ENCODE measurements around the gene NOP53. TPM values are rescaled to one million over a fixed set of nuclear protein-coding genes. Genes with fewer than 3 reads are reported as not detected.
"Not testable (repeated sequence)": the region's sequence is repeated elsewhere in the genome, so short reads cannot be mapped to it uniquely, and the experiment has no call there.

The NOP53 gene
- total RNA-seq, 2 experiments from 2014 or later: 225 to 227 TPM

DNA sequence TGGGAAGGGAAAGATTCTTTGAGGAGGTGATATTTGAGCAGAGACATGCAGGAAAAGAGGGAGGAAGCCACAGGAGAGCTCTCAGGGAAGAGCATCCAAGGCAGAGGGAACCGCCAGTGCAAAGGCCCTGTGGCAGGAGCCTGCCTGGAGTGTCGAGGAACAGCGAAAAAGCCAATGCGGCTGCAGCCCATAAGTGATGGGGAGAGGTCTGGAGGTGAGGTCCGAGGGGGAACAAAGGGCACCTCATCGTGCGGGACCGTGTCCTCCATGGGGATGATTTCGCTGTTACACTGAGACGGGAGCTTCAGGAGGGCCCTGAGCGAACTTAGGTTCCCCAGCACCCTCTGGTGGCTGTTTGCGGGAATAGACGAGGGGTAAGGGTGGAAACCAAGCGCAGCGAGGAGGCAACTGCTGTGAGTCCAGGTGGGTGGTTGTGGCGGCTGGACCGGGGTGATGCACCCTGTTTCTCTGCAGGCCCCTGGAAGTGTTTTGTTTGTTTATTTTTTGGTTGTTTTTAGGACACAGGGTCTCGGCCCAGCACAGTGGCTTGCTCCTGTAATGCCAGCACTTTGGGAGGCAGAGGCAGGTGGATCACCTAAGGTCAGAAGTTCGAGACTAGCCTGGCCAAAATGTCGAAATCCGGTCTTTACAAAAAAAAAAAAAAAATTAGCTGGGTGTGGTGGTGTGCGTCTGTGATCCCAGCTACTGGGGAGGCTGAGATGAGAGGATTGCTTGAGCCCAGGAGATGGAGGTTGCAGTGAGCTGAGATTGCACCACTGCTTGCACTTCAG lies 38.0 kb upstream of the NOP53 start:
- peak; percentile 85 for DNase-seq
- Mint-ChIP-seq H3K4me1 (no peaks in the 10 kb centered on the region), H3K4me3 (no peak overlapping the region), H3K36me3 (no peaks in the 10 kb centered on the region), H3K27ac (no peak overlapping the region), H3K9me3 (ENCODE audit: low read depth) (no peaks in the 10 kb centered on the region), H3K27me3 (peaks cover 8% of the 10 kb centered on the region)
- peak; percentile 95 for ATAC-seq
- CTCF ChIA-PET: interaction anchor here (0.6 to 19.1 kb wide), 37 partner anchors 9 to 412 kb away, joined by 3 to 408 read pairs (median 4); partner anchors contain the start of genes DHX34, KPTN and NAPA

DNA sequence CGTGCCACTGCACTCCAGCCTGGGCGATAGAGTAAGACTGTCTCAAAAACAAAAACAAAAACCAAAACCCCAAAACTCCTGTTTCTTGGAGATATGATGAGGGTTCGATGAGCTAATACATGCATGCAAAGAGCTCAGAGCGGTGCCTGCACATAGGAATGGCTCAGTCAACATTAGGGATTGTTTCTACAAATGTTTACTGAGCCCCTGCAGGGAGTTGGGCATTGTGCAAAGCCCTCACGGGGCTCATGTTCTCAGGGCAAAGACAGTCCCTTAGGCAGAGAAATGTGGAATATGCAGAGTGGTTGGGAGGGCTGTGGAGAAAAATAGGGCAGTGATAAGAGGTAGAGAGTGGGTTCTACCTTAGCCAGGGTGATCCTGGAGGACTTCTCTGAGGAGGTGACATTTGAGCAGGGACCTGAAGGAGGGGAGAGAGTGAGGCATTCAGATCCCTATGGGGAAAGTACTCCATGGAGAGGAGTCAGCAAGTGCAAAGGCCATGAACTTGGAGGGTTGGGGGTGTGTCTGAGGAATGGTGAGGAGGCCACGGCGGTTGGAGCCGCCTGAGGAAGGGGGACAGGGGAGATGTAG lies 33.6 kb upstream of the NOP53 start:
- CTCF ChIA-PET: interaction anchor here (1.0 to 19.1 kb wide), 11 partner anchors 12 to 277 kb away, joined by 3 to 408 read pairs (median 5); partner anchors contain the start of genes KPTN and NOP53
- ATAC-seq: no peak
- H3K27me3 Mint-ChIP-seq: peaks cover 30% of the 10 kb centered on the region

DNA sequence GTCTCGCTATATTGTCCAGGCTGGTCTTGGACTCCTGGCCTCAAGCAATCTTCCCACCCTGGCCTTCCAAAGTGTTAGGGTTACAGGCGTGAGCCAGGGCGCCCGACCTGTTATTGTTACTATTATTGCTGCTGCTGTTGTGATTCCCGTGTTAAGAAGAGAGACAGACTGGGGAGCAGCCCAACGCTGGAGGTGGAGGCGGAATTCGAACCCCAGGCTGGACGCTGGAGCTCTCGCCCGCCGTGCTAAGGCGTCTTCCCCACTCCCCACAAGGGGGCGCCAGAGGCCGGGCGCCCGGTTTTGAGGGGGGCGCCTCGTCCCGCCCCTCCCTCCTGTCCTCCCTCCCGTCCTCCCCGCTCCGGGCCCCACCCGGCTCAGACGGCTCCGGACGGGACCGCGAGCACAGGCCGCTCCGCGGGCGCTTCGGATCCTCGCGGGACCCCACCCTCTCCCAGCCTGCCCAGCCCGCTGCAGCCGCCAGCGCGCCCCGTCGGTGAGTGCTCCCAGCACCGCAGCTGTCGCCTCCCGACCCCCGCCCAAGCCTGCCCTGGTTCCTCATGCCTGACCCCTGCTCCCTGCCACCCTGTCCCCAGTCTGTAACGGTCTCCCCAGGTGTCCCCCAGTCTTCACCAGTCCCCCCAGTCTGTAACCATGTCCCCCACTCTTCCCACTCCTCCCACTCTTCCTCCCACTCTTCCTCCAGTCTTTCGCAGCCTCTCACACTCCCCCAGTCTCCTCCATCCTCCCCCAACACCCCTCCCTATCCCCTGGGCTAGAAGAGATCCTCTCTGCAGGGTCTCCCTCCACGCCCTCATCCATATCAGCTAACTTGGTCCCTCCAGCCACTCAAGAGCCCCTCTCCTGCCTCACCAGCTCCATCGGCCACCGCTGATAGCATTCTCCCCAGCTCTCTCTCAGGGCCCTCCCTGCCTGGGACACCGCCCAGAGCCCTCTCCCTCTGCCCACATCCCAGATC lies 32.0 kb upstream of the NOP53 start, which contains the start of gene EHD2:
Gene EHD2 (plus strand): TSS at position 377 of the 976 bp plus-strand sequence. CDS start 3,191 bp downstream, outside the sequence.
- ATAC-seq (peak; percentile 70), DNase-seq (peak; percentile 45)
- Mint-ChIP-seq H3K4me3 (no peak within 1 kb of the TSS), H3K36me3 (no peaks in the 10 kb centered on the region), H3K27me3 (peaks cover 27% of the 10 kb centered on the region), H3K4me1 (peaks cover 2% of the 10 kb centered on the region), H3K27ac (no peak within 1 kb of the TSS), H3K9me3 (ENCODE audit: low read depth) (no peaks in the 10 kb centered on the region)
- CTCF ChIA-PET: interaction anchor here (0.6 to 19.1 kb wide), 27 partner anchors 8 to 428 kb away, joined by 3 to 408 read pairs (median 5); partner anchors contain the start of genes KPTN and NOP53

More for the DNA sequence above, 33.6 kb upstream of the NOP53 start:
- DNase-seq: no peak
- no peaks in the 10 kb centered on the region for H3K36me3 Mint-ChIP-seq
- no peaks in the 10 kb centered on the region for H3K9me3 Mint-ChIP-seq (ENCODE audit: low read depth)
- peaks cover 2% of the 10 kb centered on the region for H3K4me1 Mint-ChIP-seq
- H3K4me3 Mint-ChIP-seq: no peak overlapping the region
- H3K27ac Mint-ChIP-seq: no peak overlapping the region

DNA sequence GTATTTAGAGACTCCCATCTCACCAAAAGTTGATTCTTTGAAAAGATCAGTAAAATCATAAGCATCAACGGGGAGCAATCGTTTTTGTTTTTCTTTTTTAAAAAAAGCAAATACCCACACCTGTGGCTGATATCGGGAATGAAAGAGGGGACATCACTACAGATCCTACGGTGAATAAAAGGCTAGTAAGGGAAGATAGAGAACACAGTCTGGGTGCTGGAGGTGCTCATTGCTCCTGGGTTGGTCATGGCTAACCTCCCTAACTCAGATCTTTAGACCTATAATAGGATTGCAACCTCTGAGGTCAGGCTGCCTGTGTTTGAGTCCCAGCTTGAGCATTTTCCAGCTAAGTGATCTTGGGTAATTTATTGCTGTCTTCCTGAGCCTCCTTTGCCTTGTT lies 31.0 kb upstream of the NOP53 start:
- H3K36me3 Mint-ChIP-seq: no peaks in the 10 kb centered on the region
- no peak overlapping the region for H3K4me3 Mint-ChIP-seq

DNA sequence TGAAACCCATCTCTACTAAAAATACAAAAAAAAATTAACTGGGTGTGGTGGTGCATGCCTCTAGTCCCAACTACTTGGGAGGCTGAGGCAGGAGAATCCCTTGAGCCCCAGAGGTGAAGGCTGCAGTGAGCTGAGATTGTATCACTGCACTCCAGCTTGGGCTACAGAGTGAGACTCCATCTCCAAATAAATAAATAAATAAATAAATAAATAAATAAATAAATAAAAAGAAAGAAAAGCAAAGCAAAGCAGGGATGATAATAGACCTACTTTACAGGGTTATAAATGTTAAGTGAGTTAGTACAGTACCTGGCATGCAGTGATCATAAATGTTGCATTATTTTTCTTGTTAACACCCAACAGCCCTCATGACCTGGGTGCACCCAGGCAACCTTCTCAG lies 30.5 kb upstream of the NOP53 start:
- H3K9me3 Mint-ChIP-seq (ENCODE audit: low read depth); H3K4me1 Mint-ChIP-seq; H3K27ac Mint-ChIP-seq; DNase-seq; ATAC-seq; H3K36me3 Mint-ChIP-seq; H3K4me3 Mint-ChIP-seq: not testable (repeated sequence)
- CTCF ChIA-PET: interaction anchor here (0.8 to 5.6 kb wide), 4 partner anchors 9 to 278 kb away, joined by 3 to 51 read pairs (median 14); partner anchors contain the start of gene NOP53
- H3K27me3 Mint-ChIP-seq: peaks cover 27% of the 10 kb centered on the region

More for the DNA sequence above, 31.0 kb upstream of the NOP53 start:
- ATAC-seq: no peak
- no peak for DNase-seq
- no peaks in the 10 kb centered on the region for H3K9me3 Mint-ChIP-seq (ENCODE audit: low read depth)
- peaks cover 27% of the 10 kb centered on the region for H3K27me3 Mint-ChIP-seq
- CTCF ChIA-PET: interaction anchor here (0.8 to 5.6 kb wide), 5 partner anchors 9 to 73 kb away, joined by 3 to 51 read pairs (median 13); partner anchors contain the start of gene NOP53
- H3K4me1 Mint-ChIP-seq: peaks cover 2% of the 10 kb centered on the region
- H3K27ac Mint-ChIP-seq: no peak overlapping the region

DNA sequence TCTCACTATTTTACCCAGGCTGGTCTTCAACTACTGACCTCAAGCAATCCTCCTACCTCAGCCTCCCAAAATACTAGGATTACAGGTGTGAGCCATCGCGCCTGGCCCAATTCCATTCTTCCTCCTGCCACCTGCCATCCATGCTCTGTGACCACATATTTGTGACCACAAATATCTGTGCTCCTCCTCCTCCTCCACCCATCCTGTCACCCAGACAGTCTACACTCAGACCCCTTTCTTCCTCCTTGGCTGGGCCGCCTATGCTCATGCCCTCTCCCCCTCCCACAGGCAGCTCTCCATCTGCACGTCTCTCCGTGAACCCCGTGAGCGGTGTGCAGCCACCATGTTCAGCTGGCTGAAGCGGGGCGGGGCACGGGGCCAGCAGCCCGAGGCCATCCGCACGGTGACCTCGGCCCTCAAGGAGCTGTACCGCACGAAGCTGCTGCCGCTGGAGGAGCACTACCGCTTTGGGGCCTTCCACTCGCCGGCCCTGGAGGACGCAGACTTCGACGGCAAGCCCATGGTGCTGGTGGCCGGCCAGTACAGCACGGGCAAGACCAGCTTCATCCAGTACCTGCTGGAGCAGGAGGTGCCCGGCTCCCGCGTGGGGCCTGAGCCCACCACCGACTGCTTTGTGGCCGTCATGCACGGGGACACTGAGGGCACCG lies 28.9 kb upstream of the NOP53 start:
- ATAC-seq (no peak), DNase-seq (no peak)
- no peak overlapping the region for H3K4me3 Mint-ChIP-seq
- peaks cover 27% of the 10 kb centered on the region for H3K27me3 Mint-ChIP-seq
- CTCF ChIA-PET: interaction anchor here (0.7 to 5.6 kb wide), 5 partner anchors 9 to 279 kb away, joined by 3 to 51 read pairs (median 3); partner anchors contain the start of gene NOP53
- H3K36me3 Mint-ChIP-seq: no peaks in the 10 kb centered on the region
- no peak overlapping the region for H3K27ac Mint-ChIP-seq
- peaks cover 2% of the 10 kb centered on the region for H3K4me1 Mint-ChIP-seq
- no peaks in the 10 kb centered on the region for H3K9me3 Mint-ChIP-seq (ENCODE audit: low read depth)

DNA sequence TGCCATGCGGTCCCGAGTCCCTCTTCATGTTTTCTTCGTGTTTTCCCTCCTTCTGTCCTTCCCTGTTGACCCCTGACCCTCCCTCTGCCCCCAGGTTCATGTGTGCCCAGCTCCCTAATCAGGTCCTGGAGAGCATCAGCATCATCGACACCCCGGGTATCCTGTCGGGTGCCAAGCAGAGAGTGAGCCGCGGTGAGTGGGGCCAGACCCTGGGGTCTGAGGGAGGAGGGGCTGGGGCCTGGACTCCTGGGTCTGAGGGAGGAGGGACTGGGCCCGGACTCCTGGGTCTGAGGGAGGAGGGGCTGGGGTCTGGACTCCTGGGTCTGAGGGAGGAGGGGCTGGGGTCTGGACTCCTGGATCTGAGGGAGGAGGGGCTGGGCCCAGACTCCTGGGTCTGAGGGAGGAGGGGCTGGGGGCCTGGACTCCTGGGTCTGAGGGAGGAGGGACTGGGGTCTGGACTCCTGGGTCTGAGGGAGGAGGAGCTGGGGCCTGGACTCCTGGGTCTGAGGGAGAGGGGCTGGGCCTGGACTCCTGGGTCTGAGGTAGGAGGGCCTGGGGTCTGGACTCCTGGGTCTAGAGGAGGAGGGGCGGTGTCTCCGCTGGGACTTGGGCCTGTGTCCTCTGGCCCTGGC lies 26.8 kb upstream of the NOP53 start:
- ATAC-seq; H3K4me3 Mint-ChIP-seq; H3K36me3 Mint-ChIP-seq; H3K4me1 Mint-ChIP-seq; H3K27ac Mint-ChIP-seq; H3K9me3 Mint-ChIP-seq (ENCODE audit: low read depth); DNase-seq: not testable (repeated sequence)
- CTCF ChIA-PET: interaction anchor here (0.7 to 1.1 kb wide), 4 partner anchors 10 to 282 kb away, joined by 3 read pairs; no protein-coding TSS in a partner anchor
- peaks cover 18% of the 10 kb centered on the region for H3K27me3 Mint-ChIP-seq

DNA sequence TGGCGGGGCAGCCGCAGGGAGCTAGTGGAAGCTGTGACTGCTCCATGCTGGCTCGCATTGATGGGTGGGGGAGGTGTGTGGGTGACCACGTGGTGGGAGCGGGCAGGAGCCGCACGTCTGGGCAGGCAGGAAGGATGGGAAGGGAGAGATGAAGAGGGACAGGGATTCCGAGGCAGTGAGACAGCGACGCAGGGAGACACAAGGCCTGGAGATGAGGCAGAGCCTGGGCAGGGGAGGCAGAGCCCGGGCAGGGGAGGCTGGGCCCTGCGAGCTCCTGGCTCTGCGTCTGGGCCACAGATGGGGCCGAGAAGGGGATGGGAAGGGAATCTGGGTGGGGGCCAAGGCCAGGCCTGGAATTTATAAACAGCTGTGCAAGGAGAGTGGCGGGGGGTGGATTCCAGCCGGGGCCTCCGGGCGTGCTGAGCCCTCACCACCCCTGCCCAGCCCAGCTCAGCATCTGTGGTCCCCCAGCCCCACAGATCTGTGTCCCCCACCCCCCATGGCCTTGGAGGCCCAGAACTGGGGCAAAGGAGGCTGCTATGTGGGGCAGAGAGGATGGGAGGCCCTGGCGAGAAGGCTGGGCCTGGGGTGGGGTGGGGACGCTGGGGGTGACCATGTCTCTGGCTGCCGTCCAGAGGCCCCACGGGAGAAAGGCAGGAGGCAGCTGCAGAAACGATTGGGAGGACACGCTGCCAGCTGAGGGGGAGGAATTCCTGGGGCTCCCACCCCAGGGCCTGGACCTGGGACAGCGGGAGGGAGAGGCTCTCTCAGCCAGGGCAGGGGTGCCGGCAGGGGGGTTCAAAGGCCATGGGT lies 26.1 kb upstream of the NOP53 start:
- H3K9me3 Mint-ChIP-seq (ENCODE audit: low read depth): no peaks in the 10 kb centered on the region
- H3K4me1 Mint-ChIP-seq: no peaks in the 10 kb centered on the region
- H3K4me3 Mint-ChIP-seq: no peak overlapping the region
- no peak for DNase-seq
- H3K36me3 Mint-ChIP-seq: no peaks in the 10 kb centered on the region
- no peak for ATAC-seq
- H3K27me3 Mint-ChIP-seq: peaks cover 11% of the 10 kb centered on the region
- CTCF ChIA-PET: no interaction called here
- H3K27ac Mint-ChIP-seq: no peak overlapping the region

DNA sequence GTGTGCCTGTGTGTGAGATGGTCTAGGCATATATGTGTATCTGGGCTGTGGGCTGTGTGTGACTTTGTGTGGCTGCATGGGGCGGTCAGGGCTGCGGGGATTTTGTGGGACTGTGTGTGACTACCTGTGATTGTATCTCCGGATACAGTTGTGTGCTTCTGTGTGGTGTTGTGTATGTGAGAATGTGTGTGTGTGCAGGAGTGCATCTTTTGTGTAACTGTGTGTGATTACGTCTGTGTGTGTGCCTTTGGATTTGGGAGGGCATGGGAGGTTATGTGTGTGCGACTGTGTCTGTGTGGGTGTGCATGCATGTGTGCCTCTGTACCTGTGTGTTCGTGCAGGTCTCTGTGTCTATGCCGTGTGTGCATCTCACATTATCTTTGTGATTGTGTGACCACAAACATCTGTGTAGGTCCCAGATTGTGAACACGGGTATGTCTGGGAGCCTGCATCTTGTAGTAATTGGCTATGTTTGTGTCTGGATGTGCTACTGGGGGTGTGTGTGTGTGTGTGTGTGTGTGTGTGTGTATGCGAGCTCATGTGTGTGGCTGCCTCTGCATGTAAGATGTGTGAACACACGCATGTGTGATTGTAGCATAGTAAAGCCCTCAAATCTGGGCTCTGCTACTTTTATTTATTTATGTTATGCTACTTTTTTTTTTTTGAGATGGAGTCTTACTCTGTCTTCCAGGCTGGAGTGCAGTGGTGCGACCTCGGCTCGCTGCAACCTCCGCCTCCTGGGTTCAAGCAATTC lies 24.5 kb upstream of the NOP53 start:
- H3K4me3 Mint-ChIP-seq: no peak overlapping the region
- no peak overlapping the region for H3K27ac Mint-ChIP-seq
- ATAC-seq: no peak
- DNase-seq: no peak
- H3K27me3 Mint-ChIP-seq: peaks cover 2% of the 10 kb centered on the region
- no peaks in the 10 kb centered on the region for H3K4me1 Mint-ChIP-seq
- H3K36me3 Mint-ChIP-seq: no peaks in the 10 kb centered on the region
- CTCF ChIA-PET: interaction anchor here (0.9 to 1.3 kb wide), 2 partner anchors 8 to 23 kb away, joined by 3 read pairs; partner anchors contain the start of gene EHD2
- H3K9me3 Mint-ChIP-seq (ENCODE audit: low read depth): no peaks in the 10 kb centered on the region

DNA sequence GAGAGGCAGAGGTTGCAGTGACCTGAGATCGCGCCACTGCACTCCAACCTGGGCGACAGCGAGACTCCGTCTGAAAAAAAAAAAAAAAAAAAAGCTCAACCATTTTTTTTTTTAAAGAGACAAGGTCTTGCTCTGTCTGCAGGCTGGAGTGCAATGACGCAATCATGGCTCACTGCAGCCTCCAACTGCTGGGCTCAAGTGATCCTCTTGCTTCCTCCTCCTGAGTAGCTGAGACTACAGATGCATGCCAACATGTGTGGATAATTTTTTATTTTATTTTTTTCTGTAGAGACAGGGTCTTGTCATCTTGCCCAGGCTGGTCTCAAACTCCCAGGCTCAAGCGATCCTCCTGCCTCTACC lies 21.8 kb upstream of the NOP53 start:
- peaks cover 7% of the 10 kb centered on the region for H3K27me3 Mint-ChIP-seq
- CTCF ChIA-PET: interaction anchor here (0.6 to 3.3 kb wide), 9 partner anchors 9 to 294 kb away, joined by 3 to 18 read pairs (median 4); partner anchors contain the start of genes EHD2 and NOP53
- H3K4me3 Mint-ChIP-seq: no peak overlapping the region
- H3K36me3 Mint-ChIP-seq: no peaks in the 10 kb centered on the region
- peaks cover 4% of the 10 kb centered on the region for H3K4me1 Mint-ChIP-seq
- ATAC-seq: no peak
- H3K9me3 Mint-ChIP-seq (ENCODE audit: low read depth): no peaks in the 10 kb centered on the region
- no peak overlapping the region for H3K27ac Mint-ChIP-seq
- no peak for DNase-seq
